Ascending aorta (tissue), 2 donors: ENCODE data around the gene SH2D5. TPM values are rescaled to one million over a fixed set of nuclear protein-coding genes. Genes with fewer than 3 reads are reported as not detected.
A peak's percentile ranks its signal among the peaks of the same experiment; 100 is the strongest.

Source experiments
- DNase-seq, 2 donors: peaks; one replicate each; pipeline ENCODE4 v3.0.0-alpha.2; 2019; ENCODE audit warnings: low spot score in 2 of 2
- H3K27ac ChIP-seq, 2 donors: fragments of 200-600 bp; sonication (generic); one replicate each; pipeline ENCODE4 v1.5.1; 2016 to 2017; ENCODE audit warnings: mild to moderate bottlenecking in 1 of 2
- H3K27me3 ChIP-seq: fragments of 200-600 bp; sonication (generic); one replicate; pipeline ENCODE4 v1.5.1; 2017
- H3K36me3 ChIP-seq, 2 donors: fragments of 200-600 bp; sonication (generic); one replicate each; pipeline ENCODE4 v1.5.1; 2016
- H3K4me1 ChIP-seq, 2 donors: fragments of 200-600 bp; sonication (generic); one replicate each; pipeline ENCODE4 v1.5.1; 2016 to 2017; ENCODE audit warnings: mild to moderate bottlenecking in 1 of 2
- H3K4me3 ChIP-seq, 2 donors: fragments of 200-600 bp; sonication (generic); one replicate each; pipeline ENCODE4 v1.5.1; 2016 to 2017; ENCODE audit warnings: mild to moderate bottlenecking in 1 of 2
- H3K9me3 ChIP-seq, 2 donors: fragments of 200-600 bp; sonication (generic); one replicate each; pipeline ENCODE4 v1.5.1; 2016
- CTCF ChIP-seq, 3 experiments: fragments of 200-600 bp in 2 of 3; fragments of 450-650 bp in 1 of 3; sonication (generic) in 2 of 3; IDR thresholded peaks; one replicate each; pipeline ENCODE4 v1.5.1; 2016 to 2019; ENCODE audit warnings: antibody characterized with exemption in 3 of 3, mild to moderate bottlenecking in 1 of 3, moderate library complexity in 1 of 3
- intact Hi-C: fragments of 100-400 bp; cut with DNase I; formaldehyde crosslinking; loops from one replicate; pipeline ENCODE4 v1.15.1; 2023
- total RNA-seq: library from RNA; depleted of rRNA; stranded (reverse); fragments of >200 nt; gene quantifications from one replicate; pipeline ENCODE4 v1.1.0, GENCODE V29; 2016

SH2D5 gene
- total RNA-seq, 1 donor from 2014 or later: not detected

- peaks cover 0 to 2% of the 10 kb centered on the region in 2 donors for H3K4me1 ChIP-seq
- no peaks in the 10 kb centered on the region for H3K27me3 ChIP-seq
- no peak for TF ChIP-seq CTCF (IDR thresholded peaks at IDR 0.05)
- H3K9me3 ChIP-seq: no peaks in the 10 kb centered on the region
- H3K36me3 ChIP-seq: no peaks in the 10 kb centered on the region
- no peak for DNase-seq
- no peak overlapping the region for H3K4me3 ChIP-seq
- no peak overlapping the region for H3K27ac ChIP-seq
- intact Hi-C loops: loop anchor here (5.0 to 10.0 kb wide), 2 partner anchors 89 to 296 kb away; partner anchors contain the start of gene HP1BP3
These were observed 34.1 kb downstream of the SH2D5 start for GRCh38 chr1:20698195-20698910.

GRCh38 chr1:20697563-20697962 lies 34.9 kb downstream of the SH2D5 start:
- TF ChIP-seq CTCF (IDR thresholded peaks at IDR 0.05): no peak
- DNase-seq: no peak
- Histone ChIP-seq H3K4me3 (peak overlapping the region in 1 of 2 donors; percentile 67), H3K36me3 (no peaks in the 10 kb centered on the region), H3K27ac (peak overlapping the region in 1 of 2 donors; percentile 74), H3K9me3 (no peaks in the 10 kb centered on the region), H3K4me1 (peaks cover 0 to 2% of the 10 kb centered on the region in 2 donors), H3K27me3 (no peaks in the 10 kb centered on the region)
- intact Hi-C loops: loop anchor here (5.0 to 10.0 kb wide), 2 partner anchors 90 to 297 kb away; partner anchors contain the start of gene HP1BP3

GRCh38 chr1:20696397-20697333 lies 35.8 kb downstream of the SH2D5 start:
- peak overlapping the region; percentile 67 to 76 for H3K4me3 ChIP-seq
- peak; percentile 75 to 91 (median 78) for TF ChIP-seq CTCF (IDR thresholded peaks at IDR 0.05)
- peak overlapping the region; percentile 74 to 84 for H3K27ac ChIP-seq
- H3K4me1 ChIP-seq: peaks cover 0 to 2% of the 10 kb centered on the region in 2 donors
- no peaks in the 10 kb centered on the region for H3K9me3 ChIP-seq
- intact Hi-C loops: loop anchor here (1.0 to 10.0 kb wide), 4 partner anchors 37 to 499 kb away; partner anchors contain the start of gene HP1BP3
- DNase-seq: peak; percentile 46 to 91
- H3K27me3 ChIP-seq: no peaks in the 10 kb centered on the region
- H3K36me3 ChIP-seq: no peaks in the 10 kb centered on the region

GRCh38 chr1:20695515-20695914 lies 37.0 kb downstream of the SH2D5 start:
- DNase-seq: no peak
- TF ChIP-seq CTCF (IDR thresholded peaks at IDR 0.05): no peak
- Histone ChIP-seq H3K27me3 (no peaks in the 10 kb centered on the region), H3K9me3 (no peaks in the 10 kb centered on the region), H3K27ac (no peak overlapping the region), H3K4me1 (peaks cover 0 to 2% of the 10 kb centered on the region in 2 donors), H3K36me3 (no peaks in the 10 kb centered on the region), H3K4me3 (no peak overlapping the region)
- intact Hi-C loops: loop anchor here (5.0 to 10.0 kb wide), 2 partner anchors 92 to 299 kb away; partner anchors contain the start of gene HP1BP3

- H3K9me3 ChIP-seq: no peaks in the 10 kb centered on the region
- no peak overlapping the region for H3K27ac ChIP-seq
- intact Hi-C loops: loop anchor here (10.0 kb wide), 1 partner anchor 301 kb away; no protein-coding TSS in a partner anchor
- DNase-seq: no peak
- no peaks in the 10 kb centered on the region for H3K27me3 ChIP-seq
- no peak for TF ChIP-seq CTCF (IDR thresholded peaks at IDR 0.05)
- no peaks in the 10 kb centered on the region for H3K36me3 ChIP-seq
- H3K4me1 ChIP-seq: peaks cover 0 to 2% of the 10 kb centered on the region in 2 donors
- no peak overlapping the region for H3K4me3 ChIP-seq
These were observed 38.9 kb downstream of the SH2D5 start for GRCh38 chr1:20693623-20694022.
